Kidney tubule cell (primary cell): Measurements from ENCODE around the gene UBR4.

Experiments
- DNase-seq: peaks from one replicate; pipeline ENCODE4 v3.0.0-alpha.2; 2018; ENCODE audit warnings: low spot score

The UBR4 gene

DNA sequence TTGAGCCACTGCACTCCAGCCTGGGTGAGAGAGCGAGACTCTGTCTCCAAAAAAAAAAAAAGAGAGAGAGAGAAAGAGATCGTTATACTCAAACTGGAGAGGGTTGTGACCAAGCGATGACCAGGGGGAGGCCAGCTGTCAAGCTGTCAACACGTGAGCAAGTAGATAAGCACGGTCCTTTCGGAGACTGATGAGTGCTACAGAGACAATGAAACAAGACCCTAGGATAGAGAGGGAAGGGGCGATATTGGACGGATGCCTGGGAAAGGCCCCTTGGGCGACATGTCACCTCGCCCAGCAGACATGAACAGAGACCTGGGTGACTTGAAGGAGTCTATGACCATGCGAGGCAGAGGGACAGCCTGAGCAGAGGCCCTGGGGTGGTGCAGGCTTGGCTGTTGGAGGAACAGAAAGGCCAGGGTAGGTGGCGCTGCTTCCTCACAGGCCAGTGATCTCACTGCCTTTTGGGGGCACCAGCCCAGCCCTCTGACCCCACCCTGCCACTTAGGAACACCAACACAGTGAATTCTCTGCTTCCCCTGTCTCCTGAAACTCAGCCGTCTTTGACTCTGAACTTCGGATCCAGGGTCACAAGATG, 152.8 kb downstream of the UBR4 start:
- DNase-seq, result no peak

DNA sequence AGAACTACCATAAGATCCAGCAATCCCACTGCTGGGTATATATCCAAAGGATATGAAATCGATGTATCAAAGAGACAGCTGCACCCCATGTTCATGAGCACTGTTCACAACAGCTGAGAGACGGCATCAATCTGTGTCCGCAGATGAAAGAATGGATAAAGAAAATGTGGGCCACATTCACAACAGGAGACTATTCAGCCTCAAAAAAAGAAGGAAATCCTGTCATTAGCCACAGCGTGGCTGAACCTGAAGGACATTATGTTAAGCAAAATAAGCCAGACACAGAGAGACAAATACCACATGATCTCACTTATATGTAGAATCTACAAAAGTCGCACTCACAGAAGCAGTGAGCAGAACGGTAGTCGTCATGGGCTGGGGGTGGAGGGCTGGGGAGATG, 154.4 kb downstream of the UBR4 start:
- no peak for DNase-seq

- no peak for DNase-seq
Observed at GRCh38 chr1:19055001-19055400, 155.1 kb downstream of the UBR4 start.

GRCh38 chr1:19054216-19054615, 155.8 kb downstream of the UBR4 start:
- DNase-seq, result peak; percentile 53

DNA sequence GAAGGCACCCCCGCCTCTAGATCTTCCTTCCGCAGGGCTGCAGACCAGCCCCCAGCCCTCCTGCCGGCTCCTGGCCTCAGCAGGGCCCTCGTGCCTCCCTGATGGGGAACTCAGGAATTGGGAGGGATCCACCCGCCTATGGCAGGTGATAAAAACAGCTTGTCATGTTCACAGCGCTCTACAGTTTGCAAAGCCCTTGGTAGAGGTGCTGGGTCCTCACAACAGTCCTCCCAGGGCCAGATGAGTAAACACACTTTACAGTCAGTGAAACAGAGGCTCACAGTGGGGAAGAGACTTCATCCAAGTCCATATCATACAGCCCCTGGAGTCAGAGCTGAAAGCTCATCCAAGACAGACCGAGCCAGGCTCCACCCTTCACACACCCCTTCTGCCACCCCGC, 156.6 kb downstream of the UBR4 start:
- DNase-seq, result no peak

GRCh38 chr1:19049798-19050197, 160.3 kb downstream of the UBR4 start:
- no peak for DNase-seq

GRCh38 chr1:19049128-19049768, 160.8 kb downstream of the UBR4 start:
- peak; percentile 70 for DNase-seq

DNA sequence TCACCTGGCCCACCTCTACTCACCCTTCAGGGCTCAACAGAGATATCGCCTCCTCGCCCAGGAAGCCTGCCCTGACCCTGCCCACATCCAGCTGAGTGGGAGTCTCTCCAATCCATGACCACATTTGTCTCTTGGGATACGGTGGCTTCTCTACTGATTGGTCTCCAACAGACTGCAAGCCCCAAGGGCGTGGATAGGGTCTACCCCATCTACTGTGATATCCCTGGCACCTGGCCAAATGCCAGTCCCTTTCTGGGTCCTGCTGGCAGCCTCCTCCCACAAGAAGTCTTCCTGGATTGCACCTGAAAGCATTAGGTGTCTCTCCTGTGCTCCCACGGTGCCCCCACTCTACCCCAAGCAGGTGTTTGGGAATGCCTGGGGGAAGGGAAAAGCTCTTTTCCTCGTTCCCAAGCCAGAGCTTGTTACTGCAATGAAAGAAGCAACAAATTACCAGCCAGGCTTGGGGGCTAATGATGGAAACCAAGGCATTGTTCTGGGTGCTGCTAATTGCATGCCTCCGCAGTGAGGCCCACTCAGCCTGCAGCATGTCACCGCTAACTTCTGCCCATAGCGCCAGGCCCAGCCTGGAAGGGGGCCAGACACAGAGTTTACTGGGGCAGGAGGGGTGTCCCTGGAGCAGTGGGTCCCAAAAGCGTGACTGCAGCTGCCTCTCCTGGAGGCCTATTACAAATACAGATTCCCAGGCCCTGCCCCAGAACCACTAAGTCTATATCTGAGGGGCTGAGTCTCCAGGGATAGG, 162.9 kb downstream of the UBR4 start:
- DNase-seq, result no peak

DNA sequence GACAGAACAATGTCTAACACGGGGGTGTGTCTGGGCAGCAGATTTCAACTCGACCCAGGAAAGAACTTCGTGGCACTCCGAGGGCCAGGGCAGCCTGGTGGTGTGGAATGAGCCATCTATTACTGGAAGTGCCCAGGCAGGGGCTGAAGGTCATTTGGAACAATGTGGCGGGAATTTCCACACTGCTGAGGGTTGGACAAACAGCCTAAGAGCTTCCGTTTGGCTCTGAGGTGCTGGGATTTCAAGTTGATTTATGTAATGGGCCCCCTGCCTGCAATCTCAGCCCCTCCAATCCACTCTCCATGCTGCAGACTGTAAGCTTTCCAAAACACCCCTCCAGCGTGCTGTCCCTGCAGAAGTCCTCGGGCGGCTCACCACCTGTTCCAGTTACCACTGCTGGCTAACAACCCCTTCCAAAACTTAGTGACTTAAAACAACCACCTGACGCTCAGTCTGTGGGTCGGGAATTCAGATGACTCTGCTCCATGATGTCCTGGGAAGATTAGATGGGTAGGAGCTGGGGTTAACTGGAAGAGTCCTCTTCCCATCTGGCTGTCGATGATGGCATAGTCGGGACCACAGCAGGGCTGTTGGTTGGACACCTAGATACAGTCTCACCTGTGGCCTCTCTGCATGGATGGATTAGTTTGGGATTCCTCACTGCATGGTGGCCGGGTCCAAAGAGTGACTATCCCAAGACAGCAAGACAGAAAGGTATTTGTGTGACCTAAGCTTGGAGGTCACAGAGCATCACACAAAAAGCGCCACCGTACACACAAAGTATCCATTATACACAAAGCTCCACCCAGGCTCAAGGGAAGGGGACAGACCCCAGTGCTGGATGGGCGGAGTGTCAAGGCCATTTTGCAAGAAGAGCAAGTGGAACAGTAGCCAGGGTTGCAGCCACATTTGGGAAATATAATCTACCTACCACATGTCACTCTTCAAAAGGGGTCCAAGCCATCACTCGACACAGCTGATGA, 163.9 kb downstream of the UBR4 start:
- DNase-seq, result peak; percentile 57

- peak; percentile 73 for DNase-seq
Observed at GRCh38 chr1:19044975-19045831, 164.9 kb downstream of the UBR4 start.

- DNase-seq, result no peak
Observed at GRCh38 chr1:19044471-19044870, 165.6 kb downstream of the UBR4 start.

DNA sequence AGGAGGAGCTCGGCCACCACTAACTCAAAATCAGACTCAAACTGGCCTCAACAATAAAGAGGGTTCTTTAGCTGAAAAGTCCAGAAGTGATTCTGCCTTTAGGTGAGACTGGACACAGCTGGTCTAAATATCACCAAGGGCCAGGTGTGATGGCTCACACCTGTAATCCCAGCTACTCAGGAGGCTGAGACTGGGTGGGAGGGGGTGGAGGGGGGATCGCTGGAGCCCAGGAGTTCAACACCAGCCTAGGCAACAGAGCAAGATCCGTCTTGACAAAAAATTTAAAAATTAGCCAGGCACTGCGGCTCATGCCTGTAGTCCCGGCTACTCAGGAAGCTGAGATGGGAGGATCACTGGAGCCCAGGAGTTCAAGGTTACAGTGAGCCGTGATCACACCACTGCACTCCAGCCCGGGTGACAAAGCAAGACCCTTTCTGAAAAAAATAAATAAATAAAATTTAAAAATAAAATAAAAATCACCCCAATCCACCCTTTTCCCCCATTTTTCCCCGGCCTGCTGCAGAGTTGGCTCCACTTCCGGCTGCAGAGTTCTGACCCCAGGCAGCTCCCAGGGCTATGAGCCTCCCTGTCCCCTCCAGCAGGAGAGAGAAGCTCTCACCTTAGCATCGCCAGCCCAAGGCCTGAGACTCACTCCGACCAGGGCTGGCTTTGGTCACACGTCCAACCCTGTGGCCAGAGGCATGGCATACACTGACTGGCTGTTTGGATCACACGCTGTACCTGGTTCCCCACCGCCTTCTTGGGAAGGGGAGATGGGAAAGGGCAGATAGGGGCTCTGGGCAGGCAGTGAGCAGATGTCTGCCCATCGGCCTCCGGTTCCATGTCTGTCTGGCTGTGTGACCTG, 166.3 kb downstream of the UBR4 start:
- no peak for DNase-seq

- DNase-seq, result peak; percentile 54
Observed at GRCh38 chr1:19042675-19043578, 167.1 kb downstream of the UBR4 start.

DNA sequence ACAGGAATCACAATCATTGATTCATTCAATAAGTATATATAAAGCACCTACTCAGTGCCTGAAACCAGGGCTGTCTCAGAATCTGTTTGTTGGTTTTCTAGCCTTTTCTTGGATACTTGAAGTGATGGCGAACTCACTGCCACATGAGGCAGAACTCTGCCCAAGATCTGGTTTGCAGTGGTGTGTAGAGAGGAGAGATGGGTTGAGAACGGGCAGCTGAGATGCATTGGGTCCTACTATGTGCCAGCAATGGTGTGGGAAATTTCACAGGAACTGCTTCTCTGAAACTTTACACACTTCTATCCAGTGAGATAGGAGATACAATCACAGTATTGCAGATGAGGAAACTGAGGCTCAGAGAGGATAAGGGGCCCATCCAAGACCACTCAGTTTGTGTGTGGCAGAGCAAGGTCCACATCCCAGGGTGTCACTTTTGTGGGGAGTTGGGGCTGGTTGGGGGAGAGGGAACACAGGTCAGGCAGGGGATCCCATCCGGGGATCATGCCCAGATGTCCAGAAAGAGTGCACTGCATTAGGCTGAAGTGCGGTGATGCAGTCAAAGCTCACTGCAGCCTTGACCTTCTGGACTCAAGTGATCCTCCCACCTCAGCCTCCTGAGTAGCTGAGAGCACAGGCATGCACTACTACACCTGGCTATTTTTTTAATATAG, 169.9 kb downstream of the UBR4 start:
- DNase-seq, result no peak

- DNase-seq, result no peak
Observed at GRCh38 chr1:19038732-19039131, 171.3 kb downstream of the UBR4 start.

- DNase-seq, result no peak
Observed at GRCh38 chr1:19038096-19038495, 172.0 kb downstream of the UBR4 start.

- DNase-seq, result no peak
Observed at GRCh38 chr1:19037659-19038058, 172.4 kb downstream of the UBR4 start.

DNA sequence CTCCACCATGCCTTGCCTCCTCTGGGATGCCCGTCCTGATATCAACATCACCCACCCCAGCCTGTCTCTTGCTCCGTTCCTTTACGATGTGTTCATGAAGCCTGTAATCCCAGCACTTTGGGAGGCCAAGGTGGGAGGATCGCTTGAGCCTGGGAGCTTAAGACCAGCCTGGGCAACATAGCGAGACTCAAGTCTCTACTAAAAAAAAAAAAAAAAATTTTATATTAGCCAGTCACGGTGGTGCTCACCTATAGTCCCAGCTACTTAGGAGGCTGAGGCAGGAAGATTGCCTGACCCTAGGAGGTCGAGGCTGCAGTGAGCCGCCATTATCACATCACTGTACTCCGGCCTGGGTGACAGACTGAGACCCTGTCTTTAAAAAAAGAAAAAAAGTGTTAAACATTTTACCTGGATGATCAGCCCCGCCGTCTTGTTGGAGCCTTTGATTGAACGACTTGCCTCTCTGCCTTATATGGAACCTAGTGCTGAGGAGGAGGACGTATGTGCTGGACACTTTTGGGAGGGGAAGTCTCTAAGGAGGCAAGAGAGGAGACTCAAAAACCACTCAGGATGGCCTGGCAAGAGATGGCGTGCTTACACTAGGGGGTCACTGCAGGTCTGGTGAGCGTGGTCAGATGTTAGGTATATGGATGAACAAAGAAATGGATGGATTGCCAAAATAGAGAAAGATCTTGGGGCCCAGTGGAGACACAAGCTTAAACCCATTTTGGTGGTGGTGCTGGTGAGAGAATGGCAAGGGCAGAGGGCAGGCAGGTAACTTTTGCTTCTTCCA, 173.1 kb downstream of the UBR4 start:
- no peak for DNase-seq
